CD4-positive, alpha-beta T cell treated with Interleukin-4 for 4 hours (primary cell): ENCODE results near the gene PHIP.
A peak's percentile ranks its signal among the peaks of the same experiment; 100 is the strongest.

Source experiments
- DNase-seq: peaks from one replicate; pipeline ENCODE4 v3.0.0-alpha.2; 2020

Gene PHIP

DNA sequence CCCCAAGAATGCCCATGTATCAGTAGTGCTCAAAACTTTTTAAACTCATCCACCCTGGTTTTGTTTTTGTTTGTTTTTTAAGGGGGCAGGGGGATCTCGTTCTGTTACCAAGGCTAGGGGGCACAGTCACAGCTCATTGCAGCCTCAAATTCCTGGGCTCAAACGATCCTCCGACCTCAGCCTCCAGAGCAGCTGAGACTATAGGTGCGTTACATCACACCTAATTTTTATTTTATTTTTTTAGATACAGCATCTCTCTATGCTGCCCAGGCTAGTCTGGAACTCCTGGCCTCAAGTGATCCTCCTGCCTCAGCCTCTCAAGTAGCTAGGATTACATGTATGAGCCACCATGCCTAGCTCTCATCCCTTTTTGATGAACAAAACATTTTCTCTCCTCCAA is 11.2 kb downstream of the PHIP start:
- no peak for DNase-seq

DNA sequence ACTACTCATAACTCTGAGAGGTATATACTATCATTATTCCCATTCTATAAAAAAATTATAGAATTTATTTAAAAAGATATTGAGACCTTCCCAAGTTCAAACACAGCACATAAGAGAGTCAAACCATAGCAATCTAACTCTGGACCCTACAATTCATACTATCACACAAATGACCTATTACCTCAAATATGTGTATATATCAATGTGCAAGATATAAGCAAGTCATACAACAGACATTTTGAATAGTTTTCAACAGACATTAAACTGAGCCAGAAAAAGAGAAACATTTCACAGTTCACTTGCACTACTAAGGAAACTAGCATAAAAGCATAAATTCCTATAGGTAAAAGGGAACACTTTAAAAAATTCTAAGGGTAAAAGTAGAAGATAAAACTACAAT is 11.7 kb downstream of the PHIP start:
- DNase-seq: no peak

DNA sequence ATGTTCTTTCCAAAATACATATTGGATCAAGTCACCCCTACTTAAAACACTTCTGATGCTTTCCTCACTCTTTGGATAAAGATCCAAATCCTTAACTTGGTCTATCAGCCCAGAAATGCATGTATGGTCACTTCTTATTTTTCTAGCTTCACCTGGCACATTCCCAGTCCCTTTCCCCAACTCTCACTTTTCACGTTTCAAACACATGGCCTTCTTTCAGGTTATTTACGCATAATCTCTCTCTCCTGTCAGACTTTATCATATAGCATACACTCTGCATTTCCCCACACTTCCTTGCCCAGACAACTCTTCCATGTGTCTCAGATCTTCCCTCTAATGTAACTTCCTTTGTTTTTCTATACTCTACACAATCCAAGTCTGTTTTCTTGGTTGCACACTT is 12.8 kb downstream of the PHIP start:
- DNase-seq: no peak

DNA sequence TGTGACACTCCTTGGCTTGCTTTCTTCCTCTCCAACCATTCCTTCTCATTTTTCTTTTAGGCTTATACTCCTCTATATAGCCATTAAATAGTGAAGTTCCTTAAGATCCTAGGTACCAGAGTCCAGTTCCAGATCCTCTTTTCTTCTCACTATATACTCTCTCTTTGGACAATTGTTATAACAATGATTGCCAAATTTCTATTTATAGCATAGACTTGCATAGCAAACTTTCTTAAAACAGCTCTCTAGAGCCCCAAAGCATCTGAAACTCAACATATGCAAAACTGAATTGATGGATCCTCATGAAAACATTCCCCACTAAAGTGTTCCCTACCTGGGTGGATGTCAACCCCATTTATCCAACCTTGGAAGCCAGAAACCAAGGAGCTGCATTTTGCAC is 13.4 kb downstream of the PHIP start:
- no peak for DNase-seq

GRCh38 chr6:79062708-79063107 is 15.3 kb downstream of the PHIP start:
- no peak for DNase-seq

DNA sequence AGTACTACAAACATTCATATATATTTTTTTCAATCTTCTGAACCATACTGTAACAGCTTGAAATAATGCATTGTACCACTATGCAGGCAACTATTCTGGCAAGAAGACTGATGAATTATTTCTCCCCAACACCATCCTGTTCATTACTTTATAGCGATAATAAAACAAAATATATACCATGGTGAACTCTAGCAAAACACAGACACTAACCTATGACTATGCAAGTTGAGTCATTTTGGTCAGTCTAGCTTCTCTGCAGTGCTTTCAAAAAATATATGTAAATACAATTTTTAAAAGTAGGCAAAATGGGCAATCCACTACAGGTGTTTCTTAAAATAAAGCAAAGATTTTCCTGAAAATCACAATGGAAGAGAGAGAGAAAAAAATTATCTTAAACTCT is 20.3 kb downstream of the PHIP start:
- no peak for DNase-seq

DNA sequence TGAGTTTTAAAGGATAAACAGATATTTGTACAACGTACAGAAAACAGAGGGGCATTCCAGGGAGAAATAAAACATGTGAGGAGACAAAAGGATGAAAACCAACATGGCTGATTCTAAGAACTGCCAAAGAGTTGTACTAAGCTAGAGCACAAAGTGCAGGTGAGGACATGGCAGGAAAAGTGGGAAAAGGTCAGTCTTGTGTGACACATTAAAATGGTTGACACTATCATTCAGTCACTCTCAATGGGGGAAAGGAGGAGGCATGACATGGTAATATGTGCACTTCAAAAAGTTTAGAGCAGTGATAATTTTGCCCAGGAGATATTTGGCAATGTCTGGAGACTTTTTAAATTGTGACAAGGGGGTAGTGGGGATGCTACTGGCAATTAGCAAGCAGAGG is 21.8 kb downstream of the PHIP start:
- no peak for DNase-seq

DNA sequence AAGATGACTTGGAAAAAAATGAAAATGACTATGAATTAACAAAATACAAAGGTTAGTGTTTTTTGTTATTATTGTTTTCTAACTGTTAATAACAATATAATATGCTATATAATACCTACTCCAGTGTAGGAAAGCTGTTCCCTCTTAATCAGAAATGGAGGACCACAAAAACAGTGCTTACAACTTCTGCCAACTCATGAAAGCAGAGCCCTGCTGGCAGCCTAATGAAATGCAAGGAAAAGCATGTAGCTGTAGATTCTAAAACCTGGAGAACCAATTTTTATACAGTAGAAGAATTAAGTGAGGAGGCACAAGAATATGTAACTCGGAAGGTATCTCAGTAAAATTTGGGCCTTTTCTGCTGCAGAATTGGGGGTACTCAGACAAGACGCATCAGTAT is 29.4 kb downstream of the PHIP start:
- no peak for DNase-seq

DNA sequence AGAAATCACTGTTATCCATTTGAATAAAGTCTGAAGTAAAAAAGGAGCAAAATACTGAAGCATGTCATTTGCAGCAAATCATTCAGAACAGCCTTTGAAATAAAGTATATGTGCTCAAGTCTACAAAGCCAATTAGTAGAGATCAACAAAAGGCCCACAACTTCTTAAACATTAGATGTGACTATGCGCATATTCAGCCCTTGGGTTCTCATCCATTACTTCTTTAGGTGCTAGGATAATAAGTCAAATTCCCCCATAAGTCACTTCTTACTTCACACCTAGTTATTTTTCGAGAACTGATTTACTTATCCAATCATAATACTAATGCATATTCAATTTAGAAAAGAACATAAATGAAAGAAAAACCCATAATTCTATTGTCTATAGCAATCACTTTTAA is 31.0 kb downstream of the PHIP start:
- no peak for DNase-seq

DNA sequence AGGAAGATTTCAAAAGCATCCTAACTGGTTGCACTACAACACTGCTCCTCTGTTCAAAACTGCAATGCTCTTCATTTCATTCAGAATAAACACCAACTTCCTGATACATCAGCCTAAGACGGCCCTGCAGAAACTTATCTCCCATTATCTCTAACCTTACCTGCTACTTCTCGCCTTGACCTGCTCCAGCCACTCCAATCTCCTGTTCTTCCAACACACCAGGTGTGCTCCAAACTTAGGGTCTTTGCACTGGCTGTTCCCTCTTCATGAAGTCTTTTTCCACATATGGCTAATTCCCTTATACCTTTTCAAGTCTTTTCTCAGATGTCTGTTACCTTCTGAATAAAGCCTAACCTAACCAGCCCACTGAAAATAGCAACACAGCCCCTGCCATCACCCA is 32.1 kb downstream of the PHIP start:
- DNase-seq: no peak

DNA sequence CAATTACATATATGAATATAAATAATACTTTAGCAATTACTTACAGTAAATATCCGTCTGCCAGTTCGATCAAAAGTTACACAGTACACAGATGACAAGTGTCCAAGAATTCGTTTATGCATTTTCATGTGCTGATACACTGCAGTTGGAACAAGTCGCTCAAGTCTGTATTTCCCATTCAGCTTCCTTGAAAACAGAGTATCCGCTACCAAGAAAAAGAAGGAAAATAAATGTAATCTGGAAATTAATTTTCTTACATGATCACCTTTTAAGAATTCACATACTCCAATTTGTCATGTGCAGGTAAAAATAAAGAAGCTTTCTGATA is 35.3 kb downstream of the PHIP start:
- no peak for DNase-seq

DNA sequence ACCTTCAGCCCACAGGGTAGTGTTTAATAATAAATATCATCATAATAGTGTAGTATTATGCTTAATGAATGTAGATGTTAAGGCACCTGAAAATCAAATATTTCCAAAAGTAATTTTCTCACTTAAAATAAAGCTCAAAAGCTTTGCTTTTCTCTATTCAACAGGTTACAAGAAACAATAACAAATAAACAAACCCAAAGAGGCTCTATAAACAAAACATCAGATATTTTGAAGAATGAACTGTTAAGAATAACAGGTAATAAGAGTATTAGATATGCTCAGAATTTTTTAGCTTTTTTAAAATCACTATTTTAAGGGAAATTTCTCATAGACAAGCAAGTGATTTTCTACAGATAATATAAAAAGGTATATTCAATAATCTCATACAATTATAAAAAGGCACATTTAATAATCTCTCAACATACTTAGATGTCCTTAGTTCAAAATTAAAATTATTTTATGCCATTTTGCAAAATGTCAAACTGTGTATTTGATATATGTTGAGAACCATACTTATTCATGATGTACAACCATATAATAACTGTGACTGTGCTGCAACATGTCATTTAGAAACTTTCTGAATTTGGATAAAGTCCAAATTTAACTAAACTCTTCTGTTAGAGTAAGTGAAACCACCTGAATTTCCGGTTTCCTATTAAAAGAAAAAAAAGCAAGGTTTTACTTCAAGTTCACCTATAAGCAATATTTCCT is 35.8 kb downstream of the PHIP start:
- DNase-seq: peak; percentile 34

DNA sequence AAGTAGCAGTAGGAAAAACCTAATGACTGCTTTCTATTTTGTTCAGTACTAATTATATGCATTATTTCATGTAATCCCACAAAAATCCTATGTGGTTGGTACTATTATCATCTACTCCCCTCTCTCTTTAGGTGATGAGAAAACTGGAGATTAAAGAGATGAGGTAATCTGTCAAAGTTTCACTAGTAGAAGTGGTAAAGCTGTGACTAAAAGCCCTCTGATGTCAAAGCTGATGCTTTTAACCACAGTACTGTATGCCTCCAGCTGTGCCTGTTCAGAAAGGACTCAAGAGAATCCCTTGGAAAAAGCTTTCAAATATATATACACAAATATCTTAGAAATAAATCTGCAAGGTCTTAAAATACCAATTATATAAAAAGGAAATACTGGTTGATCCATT is 38.0 kb downstream of the PHIP start:
- DNase-seq: no peak

GRCh38 chr6:79038061-79038460 is 40.0 kb downstream of the PHIP start:
- no peak for DNase-seq

- no peak for DNase-seq
Measured at GRCh38 chr6:79034865-79035264, 43.2 kb downstream of the PHIP start.

DNA sequence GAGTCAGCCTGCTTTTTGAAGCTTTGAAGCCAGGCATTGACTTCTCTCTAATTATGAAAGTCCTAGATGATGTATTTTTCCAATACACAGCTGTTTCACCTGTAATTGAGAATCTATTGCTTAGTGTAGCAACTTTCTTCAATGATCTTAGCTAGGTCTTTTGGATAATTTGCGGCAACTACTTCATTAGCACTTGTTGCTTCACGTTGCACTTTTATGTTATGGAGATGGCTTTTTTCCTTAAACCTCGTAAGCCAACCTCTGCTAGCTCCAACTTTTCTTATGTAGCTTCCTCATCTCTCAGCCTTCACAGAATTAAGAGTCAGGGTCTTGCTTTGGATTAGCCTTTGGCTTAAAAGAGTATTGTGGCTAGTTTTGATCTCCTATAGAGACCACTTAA is 44.8 kb downstream of the PHIP start:
- no peak for DNase-seq

DNA sequence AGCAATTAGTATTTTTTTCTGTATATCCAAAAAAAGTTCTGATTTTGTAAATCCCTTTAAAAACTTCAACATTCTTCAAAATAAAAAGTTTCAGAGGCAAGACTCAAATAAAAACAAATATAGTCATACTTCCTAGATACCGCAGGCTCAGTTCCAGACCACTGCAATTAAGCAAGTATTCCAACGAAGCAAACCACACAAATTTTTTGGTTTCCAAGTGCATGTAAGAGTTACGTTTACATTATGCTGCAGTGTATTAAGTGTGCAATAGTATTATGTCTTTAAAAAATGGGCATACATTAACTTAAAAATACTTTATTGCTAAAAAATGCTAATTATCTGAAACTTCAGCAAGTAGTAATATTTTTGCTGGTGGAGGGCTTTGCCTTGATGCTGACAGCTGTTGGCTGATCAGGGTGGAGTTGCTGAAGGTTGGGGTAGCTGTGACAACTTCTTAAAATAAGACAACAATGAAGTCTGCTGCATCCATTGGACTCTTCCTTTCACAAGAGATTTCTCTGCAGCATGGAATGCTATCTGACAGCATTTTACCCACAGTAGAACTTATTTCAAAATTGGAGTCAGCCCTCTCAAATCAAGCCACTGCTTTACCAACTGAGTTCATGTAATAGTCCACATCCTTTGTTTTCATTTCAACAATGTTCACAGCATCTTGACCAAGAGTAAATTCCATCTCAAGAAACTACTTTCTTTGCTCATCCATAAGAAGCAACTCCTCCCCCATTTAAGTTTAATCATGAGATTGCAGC is 46.0 kb downstream of the PHIP start:
- no peak for DNase-seq

DNA sequence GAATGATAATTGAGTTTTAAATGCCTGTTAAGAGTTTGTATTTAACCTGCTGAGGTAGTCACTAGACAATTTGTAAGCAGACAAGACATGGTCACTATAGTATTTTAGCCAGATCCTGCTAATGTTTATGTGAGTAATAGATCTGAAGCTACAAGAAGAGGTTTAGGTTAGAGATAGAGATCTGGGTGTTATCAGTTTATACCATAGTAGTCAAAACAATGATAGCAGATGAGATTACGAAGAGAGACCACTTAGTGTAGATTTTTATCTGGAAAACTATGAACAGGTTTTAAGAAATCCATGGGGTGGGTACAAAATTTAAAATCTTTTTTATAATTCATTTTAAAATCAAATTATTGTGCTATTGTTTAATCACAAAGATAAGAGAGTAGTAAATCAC is 47.5 kb downstream of the PHIP start:
- no peak for DNase-seq

GRCh38 chr6:79030023-79030422 is 48.0 kb downstream of the PHIP start:
- no peak for DNase-seq

- no peak for DNase-seq
Measured at GRCh38 chr6:79028641-79029314, 49.3 kb downstream of the PHIP start.

- no peak for DNase-seq
Measured at GRCh38 chr6:79011940-79012339, 66.1 kb downstream of the PHIP start.

DNA sequence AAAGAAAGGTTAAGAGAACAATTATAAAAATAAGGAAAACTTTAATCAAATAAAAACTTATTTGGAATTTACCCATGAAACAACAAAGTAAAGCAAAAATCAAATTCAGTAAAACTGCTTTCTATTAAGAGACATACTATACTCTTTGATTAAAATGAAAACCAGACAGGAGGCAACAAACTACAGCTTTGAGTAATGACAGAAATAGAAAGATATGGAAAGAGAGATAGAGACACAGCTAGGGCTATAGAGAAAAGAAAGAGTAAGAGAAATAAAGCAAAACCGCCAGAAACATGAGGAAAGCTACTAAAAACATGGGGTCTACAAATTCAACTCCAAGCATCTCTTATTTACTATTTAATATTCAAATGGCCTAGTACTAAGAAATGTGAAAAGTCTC is 67.6 kb downstream of the PHIP start:
- DNase-seq: no peak

- DNase-seq: no peak
Measured at GRCh38 chr6:79009819-79010218, 68.2 kb downstream of the PHIP start.

DNA sequence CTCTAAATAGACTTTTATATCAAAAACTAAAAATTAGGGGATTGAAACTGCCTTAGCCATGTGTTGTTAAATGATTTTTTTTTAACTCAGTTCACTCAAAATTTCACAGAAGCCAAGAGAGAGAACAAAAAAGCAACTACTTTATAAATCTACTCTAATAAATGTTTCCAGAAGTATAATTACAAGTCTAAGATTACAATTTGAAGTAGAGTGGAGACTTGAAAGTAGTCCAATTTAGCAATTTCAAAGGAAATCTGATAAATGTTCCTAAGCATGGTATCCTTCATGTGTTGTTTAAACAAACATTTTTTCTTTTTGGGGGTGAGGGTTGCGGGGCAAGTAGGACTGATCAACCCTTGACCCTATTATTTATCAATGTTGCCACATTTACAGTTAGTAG is 72.6 kb downstream of the PHIP start:
- no peak for DNase-seq
